HepG2 (cell line): ENCODE data around the gene CCDC91. TPM values are rescaled to one million over a fixed set of nuclear protein-coding genes. Genes with fewer than 3 reads are reported as not detected.

Source experiments
- ATAC-seq: fragments of 200-7000 bp; cut with Tn5 transposase; 3 replicates; pipeline ENCODE4 v1.9.1; 2020; ENCODE audit warnings: mild to moderate bottlenecking, moderate library complexity
- BruUV-seq: library from RNA; stranded (reverse); fragments of 400-500 nt; replicated peaks from 2 replicates; lab custom pipeline; 2021; lab: Mats Ljungman, UMichigan
- CTCF ChIA-PET: fragments of 300-600 bp; formaldehyde crosslinking; extraction: SDS; loops from one replicate; lab custom pipeline; 2021; ENCODE audit warnings: low total read pairs, inconsistent platforms, low intra/inter-chr PET ratio; lab: Yijun Ruan, JAX
- POLR2A ChIA-PET: fragments of 350-600 bp; sonication (Branson Sonifier 250); formaldehyde crosslinking; loops from one replicate; lab custom pipeline; 2020; ENCODE audit warnings: antibody characterized with exemption, inconsistent platforms; lab: Yijun Ruan, JAX
- DNase-seq: peaks from one replicate; pipeline ENCODE4 v3.0.0-alpha.2; 2015; ENCODE audit warnings: low spot score
- FAIRE-seq: peaks from 3 replicates; lab custom pipeline; 2011; peaks lifted over from hg19 to GRCh38; lab: Jason Lieb, UNC
- H2AFZ ChIP-seq: one replicate; pipeline ENCODE4 v1.6.1; 2011; ENCODE audit warnings: low read length, inconsistent platforms
- H3K27ac ChIP-seq: fragments of 300-600 bp; 3 replicates; pipeline ENCODE4 v1.8.0; 2011; ENCODE audit warnings: mixed run types, mild to moderate bottlenecking, mixed read lengths, low read length, inconsistent platforms; ENCODE audit not compliant: insufficient read depth; ENCODE audit errors: extremely low read length
- H3K27me3 ChIP-seq, 2 experiments: fragments of 200-600 bp in 1 of 2; 2 replicates in 1 of 2; 3 replicates in 1 of 2; pipeline versions ENCODE4 v1.6.0 to v1.8.0; 2011; ENCODE audit warnings: low read length in 2 of 2, mild to moderate bottlenecking in 2 of 2, moderate library complexity in 2 of 2, inconsistent platforms in 1 of 2; ENCODE audit not compliant: insufficient read depth in 2 of 2, control insufficient read depth in 1 of 2
- H3K36me3 ChIP-seq, 2 experiments: fragments of 200-600 bp in 1 of 2; replicated peaks in 1 of 2; 2 replicates in 1 of 2; 3 replicates in 1 of 2; pipeline versions ENCODE4 v1.5.1 to v1.8.0; 2011; ENCODE audit warnings: low read length in 2 of 2, inconsistent platforms in 1 of 2; ENCODE audit not compliant: insufficient read depth in 2 of 2, control insufficient read depth in 1 of 2
- H3K4me1 ChIP-seq: 2 replicates; pipeline ENCODE4 v1.5.1; 2012; ENCODE audit warnings: low read length, inconsistent platforms; ENCODE audit not compliant: insufficient read depth
- H3K4me2 ChIP-seq: 2 replicates; pipeline ENCODE4 v1.6.0; 2011; ENCODE audit warnings: low read depth, low read length, inconsistent platforms
- H3K4me3 ChIP-seq, 3 experiments: fragments of 200-600 bp in 1 of 3; sonication (generic), shearing (Covaris generic) in 1 of 3; replicated peaks in 1 of 3; 2 replicates each; pipeline ENCODE4 v1.5.1; 2011 to 2016; ENCODE audit warnings: low read length in 3 of 3, inconsistent platforms in 2 of 3, low read depth in 2 of 3, mild to moderate bottlenecking in 2 of 3, control low read depth in 1 of 3, mixed read lengths in 1 of 3; ENCODE audit not compliant: insufficient read depth in 1 of 3
- H3K79me2 ChIP-seq: one replicate; pipeline ENCODE4 v1.6.1; 2011; ENCODE audit warnings: low read length, inconsistent platforms; ENCODE audit not compliant: insufficient read depth
- H3K9ac ChIP-seq: 2 replicates; pipeline ENCODE4 v1.6.0; 2011; ENCODE audit warnings: mild to moderate bottlenecking, low read depth, low read length, inconsistent platforms; ENCODE audit not compliant: insufficient read depth
- H3K9me3 ChIP-seq: 2 replicates; pipeline ENCODE4 v1.5.1; 2012; ENCODE audit warnings: mild to moderate bottlenecking, low read length
- H4K20me1 ChIP-seq: 2 replicates; pipeline ENCODE4 v1.6.0; 2011; ENCODE audit warnings: inconsistent platforms, mild to moderate bottlenecking, low read length, moderate library complexity; ENCODE audit not compliant: insufficient read depth
- ISL2 ChIP-seq: sonication (generic); formaldehyde crosslinking; IDR thresholded peaks from 2 replicates; pipeline ENCODE4 v1.5.0; 2020; ENCODE audit warnings: missing genetic modification reagents
- MED13 ChIP-seq: sonication (generic); formaldehyde crosslinking; IDR thresholded peaks from 2 replicates; pipeline ENCODE4 v1.5.0; 2020; ENCODE audit warnings: missing genetic modification reagents
- MTF1 ChIP-seq: sonication (generic); formaldehyde crosslinking; IDR thresholded peaks from 2 replicates; pipeline ENCODE4 v1.5.0; 2020; ENCODE audit warnings: missing genetic modification reagents
- NFYB ChIP-seq: sonication (generic); formaldehyde crosslinking; IDR thresholded peaks from 2 replicates; pipeline ENCODE4 v1.4.0; 2020; ENCODE audit warnings: missing genetic modification reagents
- NRL ChIP-seq: sonication (generic); formaldehyde crosslinking; IDR thresholded peaks from 2 replicates; pipeline ENCODE4 v1.5.0; 2020; ENCODE audit warnings: missing genetic modification reagents, mild to moderate bottlenecking, moderate library complexity, borderline replicate concordance
- PHF8 ChIP-seq: sonication (generic); formaldehyde crosslinking; IDR thresholded peaks from 2 replicates; pipeline ENCODE4 v1.5.0; 2020; ENCODE audit warnings: missing genetic modification reagents
- SALL1 ChIP-seq: sonication (generic); formaldehyde crosslinking; IDR thresholded peaks from 2 replicates; pipeline ENCODE4 v1.8.0; 2022; ENCODE audit warnings: mild to moderate bottlenecking, missing genetic modification reagents
- ZBTB21 ChIP-seq: sonication (generic); formaldehyde crosslinking; IDR thresholded peaks from 2 replicates; pipeline ENCODE4 v1.4.0; 2020; ENCODE audit warnings: missing genetic modification reagents
- ZMYM3 ChIP-seq: sonication (generic); formaldehyde crosslinking; IDR thresholded peaks from 2 replicates; pipeline ENCODE4 v1.5.1; 2020; ENCODE audit warnings: mild to moderate bottlenecking, missing genetic modification reagents
- ZNF766 ChIP-seq: sonication (generic); formaldehyde crosslinking; IDR thresholded peaks from 2 replicates; pipeline ENCODE4 v1.5.0; 2020; ENCODE audit warnings: missing genetic modification reagents, borderline replicate concordance
- WGBS: methylation state at CpG from one replicate; pipeline ENCODE4 v1.1.6; 2017; ENCODE audit warnings: low lambda C conversion rate; 5-methylcytosine and 5-hydroxymethylcytosine counted together
- in situ Hi-C: cut with HindIII; loops from 2 replicates; pipeline ENCODE4 v1.10.0; 2017; ENCODE audit warnings: low pct_unique_long_range_greater_than_20kb; ENCODE audit not compliant: extremely low pct_ligation_motif_present
- intact Hi-C: fragments of 100-400 bp; cut with micrococcal nuclease; formaldehyde crosslinking; loops from one replicate; pipeline ENCODE4 v1.10.0; 2022; ENCODE audit not compliant: unreplicated experiment
- polyA plus RNA-seq, 8 experiments: library from polyadenylated mRNA; depleted of rRNA in 3 of 8; stranded (reverse) in 7 of 8; unstranded in 1 of 8; fragments of >200 nt; fragmentation: Illumina TruSeq in 4 of 8; extraction: Trizol in 4 of 8; gene quantifications; 2 replicates each; pipeline versions ENCODE4 v1.2.1 to v1.2.3, GENCODE V29; 2011 to 2016; ENCODE audit warnings: low read depth in 4 of 8, missing spikeins in 1 of 8, mixed read lengths in 1 of 8; ENCODE audit not compliant: insufficient read depth in 1 of 8
- total RNA-seq, 5 experiments: library from RNA; depleted of rRNA; stranded (reverse); fragments of >200 nt; fragmentation: Illumina TruSeq; extraction: Trizol; gene quantifications; 2 replicates each; pipeline ENCODE4 v1.2.3, GENCODE V29; 2016; ENCODE audit warnings: low read depth in 1 of 5
- TF ChIP-seq, protein P1 (sequence below): sonication (generic); formaldehyde crosslinking; IDR thresholded peaks from 2 replicates; pipeline ENCODE4 v1.5.0; 2020; ENCODE audit warnings: mild to moderate bottlenecking, low read depth, missing genetic modification reagents, borderline replicate concordance
- TF ChIP-seq, protein P2 (sequence below): sonication (generic); formaldehyde crosslinking; IDR thresholded peaks from 2 replicates; pipeline ENCODE4 v1.8.1; 2023; ENCODE audit warnings: mild to moderate bottlenecking, missing genetic modification reagents
- TF ChIP-seq, protein P3 (sequence below): sonication (generic); formaldehyde crosslinking; IDR thresholded peaks from 2 replicates; pipeline ENCODE4 v1.5.1; 2020; ENCODE audit warnings: mild to moderate bottlenecking, moderate library complexity, missing genetic modification reagents
- TF ChIP-seq, protein P4 (sequence below): sonication (generic); formaldehyde crosslinking; IDR thresholded peaks from 2 replicates; pipeline ENCODE4 v1.5.0; 2020; ENCODE audit warnings: missing genetic modification reagents
- TF ChIP-seq, protein P5 (sequence below): sonication (generic); formaldehyde crosslinking; IDR thresholded peaks from 2 replicates; pipeline ENCODE4 v1.5.0; 2020; ENCODE audit warnings: missing genetic modification reagents

Gene CCDC91
- total and polyA plus RNA-seq, 2 of the 13 experiments (the other 11 are each of a cell fraction or from before 2014, with no cell fraction given) = 9.8 to 15.8 TPM

DNA sequence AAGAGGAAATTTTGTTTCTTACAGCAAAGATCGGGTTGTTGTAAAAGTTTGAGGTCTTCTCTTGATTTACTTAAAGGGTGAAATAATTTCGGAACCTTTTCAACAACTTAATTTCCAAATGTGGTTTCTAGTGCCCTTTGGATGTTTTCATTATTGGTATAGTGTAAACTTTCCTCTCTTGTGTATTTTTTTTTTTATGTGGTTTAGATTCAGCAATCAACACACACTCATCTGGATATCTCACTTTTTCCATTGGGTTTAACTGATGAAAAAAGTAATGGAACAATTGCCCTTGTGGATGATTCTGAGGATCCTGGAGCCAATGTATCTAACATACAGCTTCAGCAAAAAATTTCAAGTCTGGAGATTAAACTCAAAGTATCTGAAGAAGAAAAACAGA is 116.3 kb downstream of the CCDC91 start:
- H4K20me1 ChIP-seq = no peaks in the 10 kb centered on the region
- ChIA-PET CTCF (no interaction called here), POLR2A (no interaction called here)
- H3K4me3 ChIP-seq = no peak overlapping the region
- ATAC-seq = no peak
- no TSS peak for BruUV-seq
- no peak overlapping the region for H3K9ac ChIP-seq
- TF ChIP-seq ZBTB21 = no peak
- TF ChIP-seq, protein P1, sequence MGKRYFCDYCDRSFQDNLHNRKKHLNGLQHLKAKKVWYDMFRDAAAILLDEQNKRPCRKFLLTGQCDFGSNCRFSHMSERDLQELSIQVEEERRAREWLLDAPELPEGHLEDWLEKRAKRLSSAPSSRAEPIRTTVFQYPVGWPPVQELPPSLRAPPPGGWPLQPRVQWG (CRISPR knock-in tag) = no peak
- TF ChIP-seq, protein P2, sequence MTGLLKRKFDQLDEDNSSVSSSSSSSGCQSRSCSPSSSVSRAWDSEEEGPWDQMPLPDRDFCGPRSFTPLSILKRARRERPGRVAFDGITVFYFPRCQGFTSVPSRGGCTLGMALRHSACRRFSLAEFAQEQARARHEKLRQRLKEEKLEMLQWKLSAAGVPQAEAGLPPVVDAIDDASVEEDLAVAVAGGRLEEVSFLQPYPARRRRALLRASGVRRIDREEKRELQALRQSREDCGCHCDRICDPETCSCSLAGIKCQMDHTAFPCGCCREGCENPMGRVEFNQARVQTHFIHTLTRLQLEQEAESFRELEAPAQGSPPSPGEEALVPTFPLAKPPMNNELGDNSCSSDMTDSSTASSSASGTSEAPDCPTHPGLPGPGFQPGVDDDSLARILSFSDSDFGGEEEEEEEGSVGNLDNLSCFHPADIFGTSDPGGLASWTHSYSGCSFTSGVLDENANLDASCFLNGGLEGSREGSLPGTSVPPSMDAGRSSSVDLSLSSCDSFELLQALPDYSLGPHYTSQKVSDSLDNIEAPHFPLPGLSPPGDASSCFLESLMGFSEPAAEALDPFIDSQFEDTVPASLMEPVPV (CRISPR knock-in tag) = no peak
- no peak for TF ChIP-seq NFYB (CRISPR knock-in tag)
- TF ChIP-seq ISL2 (CRISPR knock-in tag) = no peak
- no peak for TF ChIP-seq NRL (CRISPR knock-in tag)
- TF ChIP-seq SALL1 (CRISPR knock-in tag) = no peak
- TF ChIP-seq, protein P3, sequence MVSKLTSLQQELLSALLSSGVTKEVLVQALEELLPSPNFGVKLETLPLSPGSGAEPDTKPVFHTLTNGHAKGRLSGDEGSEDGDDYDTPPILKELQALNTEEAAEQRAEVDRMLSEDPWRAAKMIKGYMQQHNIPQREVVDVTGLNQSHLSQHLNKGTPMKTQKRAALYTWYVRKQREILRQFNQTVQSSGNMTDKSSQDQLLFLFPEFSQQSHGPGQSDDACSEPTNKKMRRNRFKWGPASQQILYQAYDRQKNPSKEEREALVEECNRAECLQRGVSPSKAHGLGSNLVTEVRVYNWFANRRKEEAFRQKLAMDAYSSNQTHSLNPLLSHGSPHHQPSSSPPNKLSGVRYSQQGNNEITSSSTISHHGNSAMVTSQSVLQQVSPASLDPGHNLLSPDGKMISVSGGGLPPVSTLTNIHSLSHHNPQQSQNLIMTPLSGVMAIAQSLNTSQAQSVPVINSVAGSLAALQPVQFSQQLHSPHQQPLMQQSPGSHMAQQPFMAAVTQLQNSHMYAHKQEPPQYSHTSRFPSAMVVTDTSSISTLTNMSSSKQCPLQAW = no peak
- TF ChIP-seq ZMYM3 = no peak
- no peak for TF ChIP-seq MED13 (CRISPR knock-in tag)
- TF ChIP-seq MTF1 (CRISPR knock-in tag) = no peak
- TF ChIP-seq, protein P4, sequence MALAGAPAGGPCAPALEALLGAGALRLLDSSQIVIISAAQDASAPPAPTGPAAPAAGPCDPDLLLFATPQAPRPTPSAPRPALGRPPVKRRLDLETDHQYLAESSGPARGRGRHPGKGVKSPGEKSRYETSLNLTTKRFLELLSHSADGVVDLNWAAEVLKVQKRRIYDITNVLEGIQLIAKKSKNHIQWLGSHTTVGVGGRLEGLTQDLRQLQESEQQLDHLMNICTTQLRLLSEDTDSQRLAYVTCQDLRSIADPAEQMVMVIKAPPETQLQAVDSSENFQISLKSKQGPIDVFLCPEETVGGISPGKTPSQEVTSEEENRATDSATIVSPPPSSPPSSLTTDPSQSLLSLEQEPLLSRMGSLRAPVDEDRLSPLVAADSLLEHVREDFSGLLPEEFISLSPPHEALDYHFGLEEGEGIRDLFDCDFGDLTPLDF (CRISPR knock-in tag) = no peak
- TF ChIP-seq PHF8 (CRISPR knock-in tag) = no peak
- TF ChIP-seq ZNF766 = no peak
- TF ChIP-seq, protein P5, sequence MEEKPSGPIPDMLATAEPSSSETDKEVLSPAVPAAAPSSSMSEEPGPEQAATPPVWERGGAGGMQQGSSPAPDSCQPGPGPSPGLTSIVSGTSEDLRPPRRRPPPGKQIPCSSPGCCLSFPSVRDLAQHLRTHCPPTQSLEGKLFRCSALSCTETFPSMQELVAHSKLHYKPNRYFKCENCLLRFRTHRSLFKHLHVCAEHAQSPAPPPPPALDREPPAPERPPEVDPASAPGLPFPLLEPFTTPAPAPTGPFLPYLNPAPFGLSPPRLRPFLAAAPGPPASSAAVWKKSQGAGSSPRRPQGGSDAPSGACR (CRISPR knock-in tag) = no peak
- WGBS = 95% methylated on average over 2 of the region's 2 CpGs
- no peaks in the 10 kb centered on the region for H3K4me1 ChIP-seq
- H2AFZ ChIP-seq = no peak overlapping the region
- no peak for DNase-seq
- H3K36me3 ChIP-seq = no peaks in the 10 kb centered on the region; a peak in 1 of 5 replicates
- H3K27me3 ChIP-seq = no peaks in the 10 kb centered on the region
- FAIRE-seq = no peak
- H3K9me3 ChIP-seq = no peaks in the 10 kb centered on the region
- intact Hi-C loops (no loop called here), in situ Hi-C loops (no loop called here)
- H3K27ac ChIP-seq = no peak overlapping the region
- H3K79me2 ChIP-seq = no peaks in the 10 kb centered on the region
- no peak overlapping the region for H3K4me2 ChIP-seq
